Lung (tissue), 12 donors: Measurements from ENCODE around the gene TBC1D25. TPM values are rescaled to one million over a fixed set of nuclear protein-coding genes. Genes with fewer than 3 reads are reported as not detected.
A peak's percentile ranks its signal among the peaks of the same experiment; 100 is the strongest.

Experiments
- ATAC-seq: fragments of 200-7000 bp; cut with Tn5 transposase; one replicate; pipeline ENCODE4 v1.9.1; 2020; ENCODE audit warnings: moderate number of reproducible peaks; ENCODE audit not compliant: insufficient read depth, low FRiP score
- DNase-seq, 3 donors: peaks; one replicate each; pipeline ENCODE4 v3.0.0-alpha.2; 2013 to 2017
- H3K27ac ChIP-seq, 2 donors: one replicate each; pipeline ENCODE4 v1.5.1; 2013; ENCODE audit warnings: mild to moderate bottlenecking in 2 of 2, moderate library complexity in 2 of 2, control low read depth in 1 of 2, inconsistent platforms in 1 of 2, low read depth in 1 of 2, low read length in 1 of 2
- H3K27me3 ChIP-seq, 3 donors: one replicate each; pipeline ENCODE4 v1.5.1; 2013; ENCODE audit warnings: low read length in 2 of 3; ENCODE audit not compliant: control insufficient read depth in 3 of 3, insufficient read depth in 3 of 3
- H3K36me3 ChIP-seq, 4 donors: one replicate each; pipeline ENCODE4 v1.5.1; 2013; ENCODE audit warnings: low read length in 4 of 4, mild to moderate bottlenecking in 1 of 4, moderate library complexity in 1 of 4; ENCODE audit not compliant: control insufficient read depth in 4 of 4, insufficient read depth in 4 of 4
- H3K4me1 ChIP-seq, 5 donors: one replicate each; pipeline ENCODE4 v1.5.1; 2013; ENCODE audit warnings: low read length in 5 of 5, mild to moderate bottlenecking in 2 of 5, moderate library complexity in 1 of 5; ENCODE audit not compliant: control insufficient read depth in 5 of 5, insufficient read depth in 5 of 5
- H3K4me3 ChIP-seq: one replicate; pipeline ENCODE4 v1.5.1; 2013; ENCODE audit warnings: mild to moderate bottlenecking, control low read depth, moderate library complexity
- H3K9ac ChIP-seq, 2 donors: one replicate each; pipeline ENCODE4 v1.5.1; 2013; ENCODE audit warnings: low read length in 2 of 2, control low read depth in 1 of 2; ENCODE audit not compliant: insufficient read depth in 1 of 2
- H3K9me3 ChIP-seq, 4 donors: one replicate each; pipeline ENCODE4 v1.5.1; 2013; ENCODE audit warnings: low read length in 3 of 4, mild to moderate bottlenecking in 1 of 4, moderate library complexity in 1 of 4; ENCODE audit not compliant: control insufficient read depth in 4 of 4, insufficient read depth in 3 of 4
- CTCF ChIP-seq: IDR thresholded peaks from 2 replicates; pipeline ENCODE4 v1.5.1; 2012; ENCODE audit warnings: mild to moderate bottlenecking; ENCODE audit errors: control extremely low read depth, extremely low read depth
- WGBS, 2 donors: extraction: QIAGEN DNeasy Blood & Tissue Kit; methylation state at CpG; one replicate each; pipeline ENCODE4 v1.1.7; 2013; 5-methylcytosine and 5-hydroxymethylcytosine counted together
- polyA plus RNA-seq, 2 donors: library from polyadenylated mRNA; stranded (reverse); fragments of 200-250 nt; gene quantifications; one replicate each; pipeline ENCODE4 v1.2.1, GENCODE V29; 2013
- total RNA-seq, 2 donors: library from RNA; depleted of rRNA in 1 of 2; stranded (reverse); fragments of >200 nt in 1 of 2; gene quantifications; one replicate each; pipeline ENCODE4 v1.2.1, GENCODE V29; 2014 to 2021
- donor health status: control.
- donor health status: control.
- donor health status: Bipolar disorder and iron deficiency.
- donor health status: healthy.
- donor health status: DM: yes; HTN: yes; CAD: no.

Gene TBC1D25
- total and polyA plus RNA-seq, 4 donors, result 5.6 to 15.2 (median 10.1) TPM

GRCh38 chrX:48531358-48531959 is 8.1 kb upstream of the TBC1D25 start:
- H3K36me3 ChIP-seq, result peaks cover 0 to 10% (median 3%) of the 10 kb centered on the region in 4 donors
- WGBS, 2 donors, result 60 to 77% methylated on average over 5 of the region's 5 CpGs
- H3K9ac ChIP-seq, result no peak overlapping the region
- H3K27ac ChIP-seq, result peak overlapping the region; percentile 54 to 94
- H3K4me1 ChIP-seq, result no peaks in the 10 kb centered on the region
- H3K27me3 ChIP-seq, result no peaks in the 10 kb centered on the region
- peak; percentile 50 for ATAC-seq
- H3K9me3 ChIP-seq, result peaks cover 0 to 6% (median under 1%) of the 10 kb centered on the region in 4 donors
- DNase-seq, result no peak
- H3K4me3 ChIP-seq, result no peak overlapping the region
- TF ChIP-seq CTCF, result no peak

GRCh38 chrX:48532161-48532560 is 7.4 kb upstream of the TBC1D25 start:
- Histone ChIP-seq H3K9me3 (peaks cover 0 to 6% (median under 1%) of the 10 kb centered on the region in 4 donors), H3K9ac (no peak overlapping the region), H3K27ac (peak overlapping the region in 1 of 2 donors; percentile 94), H3K27me3 (no peaks in the 10 kb centered on the region), H3K36me3 (peaks cover 0 to 6% (median 0%) of the 10 kb centered on the region in 4 donors), H3K4me1 (no peaks in the 10 kb centered on the region), H3K4me3 (no peak overlapping the region)
- DNase-seq (no peak), ATAC-seq (no peak)
- WGBS, 2 donors, result 64 to 90% methylated on average over 1 of the region's 1 CpG
- TF ChIP-seq CTCF, result no peak

GRCh38 chrX:48533165-48533564 is 6.3 kb upstream of the TBC1D25 start:
- no peaks in the 10 kb centered on the region for H3K4me1 ChIP-seq
- no peak overlapping the region for H3K27ac ChIP-seq
- peaks cover 0 to 5% (median 0%) of the 10 kb centered on the region in 4 donors for H3K36me3 ChIP-seq
- WGBS, 2 donors, result 89 to 90% methylated on average over 3 of the region's 3 CpGs
- DNase-seq (no peak), ATAC-seq (no peak)
- no peak overlapping the region for H3K4me3 ChIP-seq
- peaks cover 0 to 6% (median under 1%) of the 10 kb centered on the region in 4 donors for H3K9me3 ChIP-seq
- no peaks in the 10 kb centered on the region for H3K27me3 ChIP-seq
- H3K9ac ChIP-seq, result no peak overlapping the region
- TF ChIP-seq CTCF, result no peak
